Measurements from ENCODE around the gene PTN. TPM values are rescaled to one million over a fixed set of nuclear protein-coding genes. Genes with fewer than 3 reads are reported as not detected.

The PTN gene, protein sequence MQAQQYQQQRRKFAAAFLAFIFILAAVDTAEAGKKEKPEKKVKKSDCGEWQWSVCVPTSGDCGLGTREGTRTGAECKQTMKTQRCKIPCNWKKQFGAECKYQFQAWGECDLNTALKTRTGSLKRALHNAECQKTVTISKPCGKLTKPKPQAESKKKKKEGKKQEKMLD
- not detected for polyA plus RNA-seq (2013)

DNA sequence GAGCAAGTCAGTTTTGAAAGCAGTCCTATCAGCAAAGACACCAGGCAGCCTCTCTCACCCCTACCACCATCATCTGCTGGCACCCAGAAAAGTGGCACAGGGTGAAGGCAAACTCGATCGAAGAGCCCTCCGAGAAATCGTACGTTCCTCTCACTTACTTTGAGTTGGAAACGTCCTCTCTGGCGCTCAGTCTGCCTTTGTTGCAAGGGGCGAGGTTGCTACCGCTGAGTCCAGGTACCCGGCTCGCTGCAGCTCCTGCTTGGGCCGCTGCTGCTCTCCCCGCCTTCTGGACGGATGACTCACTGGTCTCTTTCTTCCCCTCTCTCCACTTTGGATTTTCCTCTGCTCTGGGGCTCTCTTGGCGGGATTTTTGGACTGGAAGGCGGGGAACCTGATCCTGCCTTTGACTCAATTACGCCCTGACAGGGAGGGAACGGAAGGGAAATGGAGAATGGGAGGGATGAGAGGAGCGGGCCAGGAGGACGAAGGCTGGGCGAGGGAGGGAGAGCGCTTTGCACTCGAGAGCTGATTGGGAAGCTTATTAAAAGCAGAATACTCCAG is at the start of gene PTN:
Gene PTN, minus strand, starts transcription at position 453 of the 561 bp plus-strand sequence. CDS start 88,760 bp downstream, outside the sequence.
- Histone ChIP-seq H3K4me3 (ENCODE audit: control insufficient read depth in 1 of 7, extremely low read depth in 1 of 7, insufficient read depth in 4 of 7, low read depth in 2 of 7, low read length in 6 of 7) (peak within 1 kb of the TSS in 1 of 7 experiments; percentile 17), H3K27ac (ENCODE audit: insufficient read depth in 1 of 2, low read depth in 1 of 2, low read length in 2 of 2, poor library complexity in 1 of 2, severe bottlenecking in 2 of 2) (no peak within 1 kb of the TSS), H3K4me1 (ENCODE audit: control extremely low read depth in 1 of 4, control insufficient read depth in 4 of 4, insufficient read depth in 4 of 4, low read length in 3 of 4) (no peaks in the 10 kb centered on the region), H3K27me3 (replicated peaks in 2 of 5; ENCODE audit: control insufficient read depth in 4 of 5, insufficient read depth in 5 of 5, low read length in 4 of 5) (peaks cover 5 to 37% (median 16%) of the 10 kb centered on the region in 5 experiments), H3K9me3 (ENCODE audit: control extremely low read depth in 1 of 5, control insufficient read depth in 4 of 5, insufficient read depth in 2 of 5, low read depth in 1 of 5, low read length in 4 of 5) (no peaks in the 10 kb centered on the region), H3K36me3 (ENCODE audit: control insufficient read depth in 4 of 4, insufficient read depth in 4 of 4, low read length in 3 of 4) (no peaks in the 10 kb centered on the region)
- CTCF ChIA-PET, result interaction anchor here (1.0 kb wide), 1 partner anchor 12 kb away, joined by 3 read pairs; no protein-coding TSS in a partner anchor
- POLR2A ChIA-PET, result no interaction called here
- peak in 1 of 3 donors; percentile 6 for DNase-seq
- 6% methylated on average over 21 of the region's 23 CpGs for WGBS (ENCODE audit: insufficient coverage)

DNA sequence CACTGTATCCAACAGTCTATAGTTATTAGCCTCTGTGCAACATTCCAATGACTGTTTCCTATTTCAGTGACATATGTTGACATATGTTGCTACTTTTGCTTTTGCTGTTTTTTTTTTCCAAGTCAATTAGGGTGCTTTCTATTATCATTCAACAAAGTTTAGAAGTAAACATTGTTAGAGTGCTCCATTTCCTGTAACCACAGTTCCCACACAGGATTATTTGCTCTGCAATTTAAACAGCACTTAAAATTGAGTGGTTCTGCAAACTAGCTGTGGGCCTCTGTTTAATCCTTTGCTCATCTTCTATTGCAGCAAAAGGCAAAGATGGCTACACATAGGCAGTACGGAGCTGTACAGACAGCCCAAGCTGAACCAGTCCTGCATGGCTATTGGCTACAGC is 46.5 kb upstream of the PTN start:
- Histone ChIP-seq H3K27ac (ENCODE audit: insufficient read depth in 1 of 2, low read depth in 1 of 2, low read length in 2 of 2, poor library complexity in 1 of 2, severe bottlenecking in 2 of 2) (no peak overlapping the region), H3K4me1 (ENCODE audit: control extremely low read depth in 1 of 4, control insufficient read depth in 4 of 4, insufficient read depth in 4 of 4, low read length in 3 of 4) (no peaks in the 10 kb centered on the region), H3K36me3 (ENCODE audit: control insufficient read depth in 4 of 4, insufficient read depth in 4 of 4, low read length in 3 of 4) (no peaks in the 10 kb centered on the region), H3K9me3 (ENCODE audit: control extremely low read depth in 1 of 5, control insufficient read depth in 4 of 5, insufficient read depth in 2 of 5, low read depth in 1 of 5, low read length in 4 of 5) (no peaks in the 10 kb centered on the region), H3K4me3 (ENCODE audit: control insufficient read depth in 1 of 7, extremely low read depth in 1 of 7, insufficient read depth in 4 of 7, low read depth in 2 of 7, low read length in 6 of 7) (no peak overlapping the region), H3K27me3 (replicated peaks in 2 of 5; ENCODE audit: control insufficient read depth in 4 of 5, insufficient read depth in 5 of 5, low read length in 4 of 5) (no peaks in the 10 kb centered on the region)
- CTCF ChIA-PET, result no interaction called here
- no peak for DNase-seq
- POLR2A ChIA-PET, result no interaction called here
- WGBS (ENCODE audit: insufficient coverage), result 92% methylated on average over 1 of the region's 1 CpG

- CTCF ChIA-PET, result no interaction called here
- DNase-seq, result no peak
Observed at GRCh38 chr7:137388916-137389315, 45.4 kb upstream of the PTN start.

DNA sequence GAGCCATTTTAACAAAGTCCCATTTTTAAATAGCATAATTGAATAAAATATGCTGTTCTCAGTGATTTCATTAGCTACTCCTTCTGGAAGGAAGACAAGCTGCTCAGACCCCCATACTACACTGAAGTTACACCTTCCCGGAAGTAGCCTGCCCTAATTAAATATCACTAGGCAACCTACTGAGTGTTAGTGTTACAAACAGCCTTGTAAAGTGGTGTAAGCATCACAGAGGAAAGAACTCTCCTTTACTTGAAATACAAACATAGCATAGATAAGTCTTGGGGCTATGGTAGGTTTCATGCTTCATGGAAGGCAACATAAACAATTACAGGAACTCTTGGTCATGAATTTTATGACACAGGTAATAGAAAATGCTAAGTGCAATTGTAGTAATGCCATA is 43.4 kb upstream of the PTN start:
- DNase-seq, result no peak
- H3K27me3 ChIP-seq (replicated peaks in 2 of 5; ENCODE audit: control insufficient read depth in 4 of 5, insufficient read depth in 5 of 5, low read length in 4 of 5), result no peaks in the 10 kb centered on the region
- H3K36me3 ChIP-seq (ENCODE audit: control insufficient read depth in 4 of 4, insufficient read depth in 4 of 4, low read length in 3 of 4), result no peaks in the 10 kb centered on the region
- no CpG with 5 or more reads among the region's 1 CpG for WGBS (ENCODE audit: insufficient coverage)
- no peak overlapping the region for H3K4me3 ChIP-seq (ENCODE audit: control insufficient read depth in 1 of 7, extremely low read depth in 1 of 7, insufficient read depth in 4 of 7, low read depth in 2 of 7, low read length in 6 of 7)
- no peaks in the 10 kb centered on the region for H3K9me3 ChIP-seq (ENCODE audit: control extremely low read depth in 1 of 5, control insufficient read depth in 4 of 5, insufficient read depth in 2 of 5, low read depth in 1 of 5, low read length in 4 of 5)
- POLR2A ChIA-PET, result no interaction called here
- H3K4me1 ChIP-seq (ENCODE audit: control extremely low read depth in 1 of 4, control insufficient read depth in 4 of 4, insufficient read depth in 4 of 4, low read length in 3 of 4), result no peaks in the 10 kb centered on the region
- no peak overlapping the region for H3K27ac ChIP-seq (ENCODE audit: insufficient read depth in 1 of 2, low read depth in 1 of 2, low read length in 2 of 2, poor library complexity in 1 of 2, severe bottlenecking in 2 of 2)
- CTCF ChIA-PET, result no interaction called here

More at GRCh38 chr7:137388916-137389315, 45.4 kb upstream of the PTN start:
- Histone ChIP-seq H3K36me3 (ENCODE audit: control insufficient read depth in 4 of 4, insufficient read depth in 4 of 4, low read length in 3 of 4) (no peaks in the 10 kb centered on the region), H3K27ac (ENCODE audit: insufficient read depth in 1 of 2, low read depth in 1 of 2, low read length in 2 of 2, poor library complexity in 1 of 2, severe bottlenecking in 2 of 2) (no peak overlapping the region), H3K9me3 (ENCODE audit: control extremely low read depth in 1 of 5, control insufficient read depth in 4 of 5, insufficient read depth in 2 of 5, low read depth in 1 of 5, low read length in 4 of 5) (no peaks in the 10 kb centered on the region), H3K4me1 (ENCODE audit: control extremely low read depth in 1 of 4, control insufficient read depth in 4 of 4, insufficient read depth in 4 of 4, low read length in 3 of 4) (no peaks in the 10 kb centered on the region), H3K4me3 (ENCODE audit: control insufficient read depth in 1 of 7, extremely low read depth in 1 of 7, insufficient read depth in 4 of 7, low read depth in 2 of 7, low read length in 6 of 7) (no peak overlapping the region), H3K27me3 (replicated peaks in 2 of 5; ENCODE audit: control insufficient read depth in 4 of 5, insufficient read depth in 5 of 5, low read length in 4 of 5) (no peaks in the 10 kb centered on the region)
- no CpG with 5 or more reads among the region's 1 CpG for WGBS (ENCODE audit: insufficient coverage)
- POLR2A ChIA-PET, result no interaction called here

- CTCF ChIA-PET, result no interaction called here
- POLR2A ChIA-PET, result no interaction called here
- DNase-seq, result no peak
- no peak overlapping the region for H3K27ac ChIP-seq (ENCODE audit: insufficient read depth in 1 of 2, low read depth in 1 of 2, low read length in 2 of 2, poor library complexity in 1 of 2, severe bottlenecking in 2 of 2)
- no peaks in the 10 kb centered on the region for H3K27me3 ChIP-seq (replicated peaks in 2 of 5; ENCODE audit: control insufficient read depth in 4 of 5, insufficient read depth in 5 of 5, low read length in 4 of 5)
- no peaks in the 10 kb centered on the region for H3K4me1 ChIP-seq (ENCODE audit: control extremely low read depth in 1 of 4, control insufficient read depth in 4 of 4, insufficient read depth in 4 of 4, low read length in 3 of 4)
- no CpG with 5 or more reads among the region's 1 CpG for WGBS (ENCODE audit: insufficient coverage)
- no peaks in the 10 kb centered on the region for H3K36me3 ChIP-seq (ENCODE audit: control insufficient read depth in 4 of 4, insufficient read depth in 4 of 4, low read length in 3 of 4)
- H3K9me3 ChIP-seq (ENCODE audit: control extremely low read depth in 1 of 5, control insufficient read depth in 4 of 5, insufficient read depth in 2 of 5, low read depth in 1 of 5, low read length in 4 of 5), result peaks cover 0 to 3% (median 0%) of the 10 kb centered on the region in 5 experiments
- no peak overlapping the region for H3K4me3 ChIP-seq (ENCODE audit: control insufficient read depth in 1 of 7, extremely low read depth in 1 of 7, insufficient read depth in 4 of 7, low read depth in 2 of 7, low read length in 6 of 7)
Observed at GRCh38 chr7:137381045-137381444, 37.5 kb upstream of the PTN start.

GRCh38 chr7:137373507-137373906 is 30.0 kb upstream of the PTN start:
- Histone ChIP-seq H3K4me1 (ENCODE audit: control extremely low read depth in 1 of 4, control insufficient read depth in 4 of 4, insufficient read depth in 4 of 4, low read length in 3 of 4) (no peaks in the 10 kb centered on the region), H3K9me3 (ENCODE audit: control extremely low read depth in 1 of 5, control insufficient read depth in 4 of 5, insufficient read depth in 2 of 5, low read depth in 1 of 5, low read length in 4 of 5) (peaks cover 0 to 3% (median 0%) of the 10 kb centered on the region in 5 experiments), H3K4me3 (ENCODE audit: control insufficient read depth in 1 of 7, extremely low read depth in 1 of 7, insufficient read depth in 4 of 7, low read depth in 2 of 7, low read length in 6 of 7) (no peak overlapping the region), H3K27ac (ENCODE audit: insufficient read depth in 1 of 2, low read depth in 1 of 2, low read length in 2 of 2, poor library complexity in 1 of 2, severe bottlenecking in 2 of 2) (no peak overlapping the region), H3K27me3 (replicated peaks in 2 of 5; ENCODE audit: control insufficient read depth in 4 of 5, insufficient read depth in 5 of 5, low read length in 4 of 5) (no peaks in the 10 kb centered on the region), H3K36me3 (ENCODE audit: control insufficient read depth in 4 of 4, insufficient read depth in 4 of 4, low read length in 3 of 4) (no peaks in the 10 kb centered on the region)
- ChIA-PET CTCF (no interaction called here), POLR2A (no interaction called here)
- no peak for DNase-seq
- WGBS (ENCODE audit: insufficient coverage), result 100% methylated on average over 1 of the region's 2 CpGs

DNA sequence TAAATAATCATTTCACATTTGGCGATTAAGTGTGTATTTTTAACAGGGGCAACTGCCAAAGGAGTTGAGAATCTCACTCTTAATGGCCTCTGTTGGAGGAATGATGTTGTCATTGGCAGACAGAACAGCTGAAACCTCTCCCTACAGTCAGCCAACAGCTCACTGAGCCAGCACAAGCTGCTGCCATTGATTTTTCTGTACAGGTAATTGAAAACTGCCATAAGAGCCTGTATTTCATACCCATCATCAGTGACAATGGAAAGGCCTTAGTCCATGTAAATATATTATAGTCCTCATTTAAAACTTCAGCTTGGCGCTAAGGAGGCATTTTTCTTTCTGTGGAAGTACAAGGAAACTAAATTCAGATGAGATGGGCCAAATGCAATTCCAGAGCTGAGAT is 28.1 kb upstream of the PTN start:
- Histone ChIP-seq H3K27ac (ENCODE audit: insufficient read depth in 1 of 2, low read depth in 1 of 2, low read length in 2 of 2, poor library complexity in 1 of 2, severe bottlenecking in 2 of 2) (no peak overlapping the region), H3K4me1 (ENCODE audit: control extremely low read depth in 1 of 4, control insufficient read depth in 4 of 4, insufficient read depth in 4 of 4, low read length in 3 of 4) (no peaks in the 10 kb centered on the region), H3K9me3 (ENCODE audit: control extremely low read depth in 1 of 5, control insufficient read depth in 4 of 5, insufficient read depth in 2 of 5, low read depth in 1 of 5, low read length in 4 of 5) (peaks cover 0 to 2% (median 0%) of the 10 kb centered on the region in 5 experiments), H3K27me3 (replicated peaks in 2 of 5; ENCODE audit: control insufficient read depth in 4 of 5, insufficient read depth in 5 of 5, low read length in 4 of 5) (no peaks in the 10 kb centered on the region), H3K4me3 (ENCODE audit: control insufficient read depth in 1 of 7, extremely low read depth in 1 of 7, insufficient read depth in 4 of 7, low read depth in 2 of 7, low read length in 6 of 7) (no peak overlapping the region), H3K36me3 (ENCODE audit: control insufficient read depth in 4 of 4, insufficient read depth in 4 of 4, low read length in 3 of 4) (no peaks in the 10 kb centered on the region)
- POLR2A ChIA-PET, result no interaction called here
- DNase-seq, result no peak
- CTCF ChIA-PET, result no interaction called here
- 100% methylated on average over 1 of the region's 2 CpGs for WGBS (ENCODE audit: insufficient coverage)
